ENCODE results near the gene S100PBP.

DNA sequence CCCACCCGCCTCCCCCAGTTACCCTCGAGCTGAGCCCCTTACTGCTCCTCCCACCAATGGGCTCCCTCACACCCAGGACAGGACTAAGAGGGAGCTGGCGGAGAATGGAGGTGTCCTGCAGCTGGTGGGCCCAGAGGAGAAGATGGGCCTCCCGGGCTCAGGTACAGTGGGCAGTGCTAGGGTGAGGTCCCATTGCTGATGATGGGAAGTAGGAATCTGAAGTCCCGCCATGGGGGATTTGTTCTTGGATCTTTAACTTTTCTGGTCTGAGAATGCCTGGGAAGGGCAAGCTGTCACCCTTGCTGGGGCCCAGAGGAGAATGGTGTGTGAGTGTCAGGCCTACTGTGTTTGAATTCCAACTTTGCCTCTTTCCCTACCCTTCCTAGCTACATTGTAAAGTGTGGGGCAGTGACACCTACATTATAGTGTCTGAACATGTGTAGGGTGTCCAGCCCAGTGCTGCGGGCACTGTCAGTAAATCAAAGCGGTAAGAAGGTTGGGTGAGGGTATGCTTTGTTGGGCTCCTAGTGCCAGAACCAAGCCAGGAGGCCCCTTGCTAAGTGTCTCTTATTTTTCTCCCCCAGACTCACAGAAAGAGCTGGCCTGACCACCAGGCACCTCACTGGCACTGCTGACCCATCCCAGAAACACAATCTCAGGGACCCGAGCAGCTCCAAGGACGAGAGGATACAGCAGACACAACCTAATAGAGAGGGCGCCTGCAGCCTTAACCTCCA, 45.0 kb upstream of the S100PBP start:
- TF ChIP-seq ARNT (IDR thresholded peaks at IDR 0.05): no peak
- TF ChIP-seq FOXM1 (IDR thresholded peaks at IDR 0.05; ENCODE audit: borderline replicate concordance): no peak
